GM12875 (cell line): ENCODE results near the gene CACNA1G.

Source experiments
- H3K4me3 ChIP-seq: one replicate; pipeline ENCODE4 v1.5.1; 2011; ENCODE audit warnings: low read depth, low read length, control low read depth
- TF ChIP-seq, protein P1 (sequence below): IDR thresholded peaks from 2 replicates; pipeline ENCODE4 v1.5.1; 2011; ENCODE audit warnings: low read depth, mild to moderate bottlenecking, control low read depth, inconsistent platforms, low read length, moderate library complexity, borderline replicate concordance; ENCODE audit not compliant: insufficient read depth

Gene CACNA1G

DNA sequence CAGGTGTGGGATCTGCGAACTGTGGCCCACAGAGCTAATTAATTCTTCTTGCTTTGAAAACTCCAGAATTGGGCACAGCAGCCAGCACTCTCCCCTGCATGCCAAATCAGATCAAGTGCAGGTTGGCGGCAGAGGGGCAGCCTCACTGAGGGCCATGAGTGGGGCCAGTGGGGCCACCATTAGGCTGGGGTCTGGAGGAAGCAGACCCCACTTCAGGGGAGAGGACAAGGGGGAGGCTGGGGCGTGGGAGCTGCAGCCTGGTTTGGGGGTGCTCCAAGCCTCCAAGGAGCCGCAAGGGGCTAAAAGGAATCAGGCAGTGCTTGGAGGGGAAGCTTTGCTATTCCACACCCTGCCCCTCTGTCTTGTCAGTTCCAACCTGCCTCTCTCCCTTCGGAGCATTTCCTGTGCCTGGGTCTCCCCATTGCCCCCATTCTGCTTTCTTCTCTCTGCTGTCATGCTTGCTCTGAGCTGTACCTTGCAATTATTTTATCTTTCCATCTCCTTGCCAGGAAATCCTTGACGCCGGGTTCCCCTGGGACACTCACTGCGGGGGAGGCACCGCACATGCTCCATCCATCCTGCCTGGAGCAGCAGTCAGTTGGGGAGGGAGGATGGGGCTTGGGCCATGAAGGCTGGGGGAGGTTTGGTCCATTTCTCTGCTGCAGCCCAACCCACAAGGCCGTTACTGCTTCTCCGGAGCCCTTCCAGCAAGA is 70.8 kb downstream of the CACNA1G start:
- H3K4me3 ChIP-seq = no peak overlapping the region
- TF ChIP-seq, protein P1, sequence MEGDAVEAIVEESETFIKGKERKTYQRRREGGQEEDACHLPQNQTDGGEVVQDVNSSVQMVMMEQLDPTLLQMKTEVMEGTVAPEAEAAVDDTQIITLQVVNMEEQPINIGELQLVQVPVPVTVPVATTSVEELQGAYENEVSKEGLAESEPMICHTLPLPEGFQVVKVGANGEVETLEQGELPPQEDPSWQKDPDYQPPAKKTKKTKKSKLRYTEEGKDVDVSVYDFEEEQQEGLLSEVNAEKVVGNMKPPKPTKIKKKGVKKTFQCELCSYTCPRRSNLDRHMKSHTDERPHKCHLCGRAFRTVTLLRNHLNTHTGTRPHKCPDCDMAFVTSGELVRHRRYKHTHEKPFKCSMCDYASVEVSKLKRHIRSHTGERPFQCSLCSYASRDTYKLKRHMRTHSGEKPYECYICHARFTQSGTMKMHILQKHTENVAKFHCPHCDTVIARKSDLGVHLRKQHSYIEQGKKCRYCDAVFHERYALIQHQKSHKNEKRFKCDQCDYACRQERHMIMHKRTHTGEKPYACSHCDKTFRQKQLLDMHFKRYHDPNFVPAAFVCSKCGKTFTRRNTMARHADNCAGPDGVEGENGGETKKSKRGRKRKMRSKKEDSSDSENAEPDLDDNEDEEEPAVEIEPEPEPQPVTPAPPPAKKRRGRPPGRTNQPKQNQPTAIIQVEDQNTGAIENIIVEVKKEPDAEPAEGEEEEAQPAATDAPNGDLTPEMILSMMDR = no peak

DNA sequence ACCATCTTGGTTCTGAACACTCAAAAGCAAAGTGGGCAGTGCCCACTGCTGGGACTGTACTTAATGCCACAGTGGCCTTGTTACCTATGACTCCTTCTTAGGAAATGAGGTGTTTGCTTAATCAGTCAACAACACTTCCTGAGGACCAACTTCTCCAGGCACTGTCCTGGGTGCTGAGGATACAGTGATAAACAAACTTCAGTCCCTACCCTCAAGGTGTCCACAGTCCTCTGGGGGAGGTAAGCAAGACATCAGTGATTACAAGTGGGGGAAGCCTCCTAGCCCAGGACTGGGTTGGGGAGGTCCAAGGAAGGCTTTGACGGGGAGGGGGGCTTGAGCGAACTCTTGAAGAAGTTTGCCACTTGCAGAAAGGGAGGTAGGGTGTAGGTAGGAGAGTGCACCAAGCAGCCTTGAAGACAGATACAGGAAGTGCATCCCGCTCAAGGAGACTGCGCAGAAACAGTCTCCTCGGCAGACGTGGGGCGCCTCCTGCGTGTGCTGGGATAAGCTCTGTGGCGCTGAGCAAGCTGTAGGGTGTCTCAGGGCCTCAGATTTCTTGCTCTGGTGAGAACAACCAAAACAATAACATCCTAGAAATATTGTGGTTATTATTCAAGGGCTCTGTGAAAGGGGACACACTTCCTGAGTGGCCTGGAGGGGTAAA is 71.5 kb downstream of the CACNA1G start:
- no peak overlapping the region for H3K4me3 ChIP-seq
- TF ChIP-seq, protein P1 = no peak

DNA sequence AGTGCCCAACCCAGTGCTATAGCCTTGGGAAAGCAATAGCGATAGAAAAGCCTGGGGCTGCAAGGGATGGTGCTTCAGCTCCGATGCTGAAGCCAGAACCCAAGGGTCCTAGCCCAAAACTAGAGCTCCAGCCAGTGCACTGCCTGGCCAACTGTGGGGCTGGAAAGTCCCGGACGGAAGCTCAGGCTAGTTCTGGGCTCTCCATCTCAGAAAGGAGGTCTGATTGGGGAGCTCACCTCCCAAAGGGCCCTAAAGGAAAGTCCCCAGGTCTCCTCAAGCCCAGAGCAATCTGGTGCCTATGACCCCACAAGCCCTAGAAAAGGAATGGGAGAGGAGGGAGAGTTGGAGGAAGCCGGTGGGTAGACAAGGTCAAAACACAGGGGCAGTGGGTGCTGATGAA is 72.1 kb downstream of the CACNA1G start:
- no peak overlapping the region for H3K4me3 ChIP-seq
- TF ChIP-seq, protein P1 = no peak

DNA sequence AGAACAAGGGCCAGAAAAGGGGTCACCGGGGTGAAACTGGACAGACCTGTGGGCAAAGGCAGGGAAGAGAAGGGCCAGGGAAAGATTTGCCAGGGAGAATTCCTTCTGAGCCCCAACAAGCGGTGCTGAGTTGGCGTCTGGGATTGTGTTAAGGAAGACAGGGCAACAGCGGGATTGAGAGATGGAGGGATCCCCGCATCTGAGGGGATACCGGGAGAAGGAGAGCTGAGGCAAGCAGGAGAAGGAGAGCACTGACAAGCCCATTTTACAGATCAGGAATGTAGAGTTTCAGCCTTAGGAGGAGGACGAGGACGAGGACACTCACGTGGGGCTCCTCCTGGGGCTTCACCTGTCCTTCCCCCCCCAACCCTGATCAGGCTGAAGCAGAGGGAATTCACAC is 73.2 kb downstream of the CACNA1G start:
- TF ChIP-seq, protein P1 = no peak
- H3K4me3 ChIP-seq = no peak overlapping the region

DNA sequence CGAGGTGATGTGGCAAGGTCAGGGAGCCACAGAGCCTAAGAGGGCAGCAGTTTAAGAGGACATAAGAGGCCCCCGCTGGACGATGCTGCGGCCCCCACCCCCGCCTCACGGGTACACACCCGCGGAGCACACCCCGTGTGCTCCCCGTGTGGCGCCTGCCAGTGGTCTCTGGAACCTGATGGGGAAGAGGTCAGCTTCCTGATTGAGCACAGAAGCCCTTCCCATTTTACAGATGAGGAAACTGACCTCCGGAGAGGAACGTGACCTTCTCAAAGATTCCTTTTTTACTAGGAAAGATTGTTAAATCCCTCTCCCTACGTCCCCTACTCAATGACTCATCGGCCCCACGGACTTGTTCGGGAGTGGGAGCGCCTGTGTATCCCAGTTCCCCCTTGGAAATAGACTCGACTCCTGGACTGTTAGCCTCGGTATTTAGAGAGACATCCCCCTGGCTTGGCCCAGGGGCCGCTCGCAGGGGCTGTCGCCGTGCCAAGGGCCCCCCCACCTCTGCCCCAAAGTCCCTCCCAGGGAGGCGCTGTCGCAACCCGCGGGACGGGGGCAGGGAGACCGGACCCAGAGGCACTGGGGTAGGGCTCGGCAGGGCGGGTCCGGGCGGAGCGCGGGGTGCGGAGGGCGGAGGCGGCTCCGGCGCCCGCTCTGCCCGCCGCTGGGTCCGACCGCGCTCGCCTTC is 73.9 kb downstream of the CACNA1G start, which contains the start of gene ABCC3:
ABCC3 (plus strand) TSS at position 658 of the 691 bp plus-strand sequence. CDS start 56 bp downstream, outside the sequence.
- peak within 1 kb of the TSS; percentile 43 for H3K4me3 ChIP-seq
- TF ChIP-seq, protein P1 = no peak

DNA sequence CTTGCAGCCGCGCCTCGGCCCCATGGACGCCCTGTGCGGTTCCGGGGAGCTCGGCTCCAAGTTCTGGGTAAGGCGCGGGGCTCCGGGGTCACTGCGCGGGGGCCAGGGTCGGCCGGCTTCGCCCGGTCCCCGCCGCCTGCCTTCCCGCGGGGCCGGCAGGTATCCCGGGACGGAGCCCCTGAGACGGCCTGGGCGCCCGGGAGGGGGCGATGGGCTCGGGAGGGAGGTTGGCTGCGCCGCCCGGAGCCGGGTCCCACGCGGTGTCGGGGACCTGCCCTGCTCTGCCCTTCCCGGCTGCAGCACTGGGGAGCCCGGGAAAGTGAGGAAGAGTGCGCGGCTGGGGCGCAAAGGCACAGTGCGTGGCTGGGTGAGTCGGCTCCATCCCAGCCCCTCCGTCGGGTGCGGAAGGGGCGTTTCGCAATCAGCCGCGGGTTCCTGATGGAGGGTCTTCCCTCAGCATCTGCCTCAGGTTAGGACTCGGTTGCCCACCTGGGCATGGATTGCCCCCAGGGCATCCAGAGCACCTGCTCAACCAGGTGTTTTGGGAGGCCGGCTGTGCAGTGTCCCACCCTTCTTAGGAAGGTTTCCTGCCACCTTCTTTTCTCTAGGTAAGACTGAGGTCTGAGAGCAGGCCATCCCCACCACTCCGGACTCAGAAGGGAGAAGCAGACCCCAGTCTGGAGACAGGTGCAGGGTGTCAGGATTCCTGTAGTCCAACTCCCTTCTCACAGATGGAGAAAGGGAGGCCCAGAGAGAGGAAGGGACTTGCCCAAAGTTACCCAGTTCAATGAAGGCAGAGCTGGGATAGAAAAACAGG is 74.6 kb downstream of the CACNA1G start:
- TF ChIP-seq, protein P1 = no peak
- peak overlapping the region; percentile 43 for H3K4me3 ChIP-seq
